CD4-positive, alpha-beta T cell (primary cell): Measurements from ENCODE around the gene NDUFV3. TPM values are rescaled to one million over a fixed set of nuclear protein-coding genes. Genes with fewer than 3 reads are reported as not detected.
"Not testable (repeated sequence)": the region's sequence is repeated elsewhere in the genome, so short reads cannot be mapped to it uniquely, and the experiment has no call there.

ENCODE experiments used
- ATAC-seq: fragments of 200-7000 bp; cut with Tn5 transposase; one replicate; pipeline ENCODE4 v1.10.0; 2022; ENCODE audit warnings: mild to moderate bottlenecking; ENCODE audit not compliant: poor library complexity
- CTCF ChIA-PET: fragments of 350-600 bp; sonication (Branson Sonifier 250); formaldehyde crosslinking; loops from one replicate; lab custom pipeline; 2021; ENCODE audit warnings: antibody characterized with exemption, inconsistent platforms; lab: Charles Lee
- POLR2A ChIA-PET: fragments of 350-600 bp; sonication (Branson Sonifier 250); formaldehyde crosslinking; loops from one replicate; lab custom pipeline; 2021; ENCODE audit warnings: antibody characterized with exemption, inconsistent platforms; lab: Charles Lee
- DNase-seq, 14 experiments: peaks; one replicate each; pipeline ENCODE4 v3.0.0-alpha.2; 2013 to 2020; ENCODE audit warnings: mixed read lengths in 2 of 14
- H3K27ac ChIP-seq, 2 donors: one replicate each; pipeline versions ENCODE4 v1.5.1 to v1.7.0; 2013; ENCODE audit warnings: low read length in 2 of 2, low read depth in 1 of 2, mild to moderate bottlenecking in 1 of 2
- H3K27me3 ChIP-seq, 2 experiments: 1 replicate in 1 of 2; 2 replicates in 1 of 2; pipeline versions ENCODE4 v1.6.1 to v1.7.0; 2013; ENCODE audit warnings: low read length in 2 of 2, control low read depth in 1 of 2, mild to moderate bottlenecking in 1 of 2, moderate library complexity in 1 of 2; ENCODE audit not compliant: insufficient read depth in 2 of 2, control insufficient read depth in 1 of 2
- H3K36me3 ChIP-seq: one replicate; pipeline ENCODE4 v1.6.1; 2013; ENCODE audit warnings: low read length, control low read depth; ENCODE audit not compliant: insufficient read depth
- H3K4me1 ChIP-seq: one replicate; pipeline ENCODE4 v1.6.1; 2013; ENCODE audit warnings: low read length, control low read depth; ENCODE audit not compliant: insufficient read depth
- H3K4me3 ChIP-seq: one replicate; pipeline ENCODE4 v1.5.1; 2013; ENCODE audit warnings: mild to moderate bottlenecking, low read length, moderate library complexity
- H3K9me3 ChIP-seq, 2 experiments: 1 replicate in 1 of 2; 2 replicates in 1 of 2; pipeline versions ENCODE4 v1.6.1 to v1.7.0; 2013; ENCODE audit warnings: low read length in 2 of 2, mild to moderate bottlenecking in 2 of 2, control low read depth in 1 of 2, moderate library complexity in 1 of 2; ENCODE audit not compliant: control insufficient read depth in 1 of 2, insufficient read depth in 1 of 2
- H3K27ac Mint-ChIP-seq: one replicate; pipeline ENCODE4 v1.8.0; 2020; ENCODE audit warnings: mixed read lengths
- H3K27me3 Mint-ChIP-seq: one replicate; pipeline ENCODE4 v1.8.0; 2021; ENCODE audit warnings: mixed read lengths
- H3K36me3 Mint-ChIP-seq: one replicate; pipeline ENCODE4 v1.8.0; 2021; ENCODE audit warnings: low read depth, mixed read lengths
- H3K4me1 Mint-ChIP-seq: one replicate; pipeline ENCODE4 v1.8.0; 2021; ENCODE audit warnings: low read depth, mixed read lengths
- H3K4me3 Mint-ChIP-seq: one replicate; pipeline ENCODE4 v1.8.0; 2020; ENCODE audit warnings: mild to moderate bottlenecking, mixed read lengths
- H3K9me3 Mint-ChIP-seq: one replicate; pipeline ENCODE4 v1.8.0; 2020; ENCODE audit warnings: mixed read lengths
- intact Hi-C, 2 experiments: fragments of 100-400 bp; cut with DNase I in 1 of 2; cut with micrococcal nuclease in 1 of 2; formaldehyde crosslinking; loops; one replicate each; pipeline versions ENCODE4 v1.15.1 to v1.9.0; 2023 to 2025; cut with DNase I, micrococcal nuclease
- total RNA-seq, 174 experiments: library from RNA in 2 of 174; stranded (reverse) in 2 of 174; gene quantifications; one replicate each; pipeline ENCODE4 v1.2.3 and lab custom pipeline; 2021 to 2026
- TF ChIP-seq, protein P1 (sequence below): fragments of 200-600 bp; IDR thresholded peaks from one replicate; pipeline ENCODE4 v1.8.0; 2022; ENCODE audit warnings: antibody characterized with exemption, mild to moderate bottlenecking

Gene NDUFV3
- total RNA-seq, 2 experiments from 2014 or later = 15.3 to 15.8 TPM

- TF ChIP-seq, protein P1, sequence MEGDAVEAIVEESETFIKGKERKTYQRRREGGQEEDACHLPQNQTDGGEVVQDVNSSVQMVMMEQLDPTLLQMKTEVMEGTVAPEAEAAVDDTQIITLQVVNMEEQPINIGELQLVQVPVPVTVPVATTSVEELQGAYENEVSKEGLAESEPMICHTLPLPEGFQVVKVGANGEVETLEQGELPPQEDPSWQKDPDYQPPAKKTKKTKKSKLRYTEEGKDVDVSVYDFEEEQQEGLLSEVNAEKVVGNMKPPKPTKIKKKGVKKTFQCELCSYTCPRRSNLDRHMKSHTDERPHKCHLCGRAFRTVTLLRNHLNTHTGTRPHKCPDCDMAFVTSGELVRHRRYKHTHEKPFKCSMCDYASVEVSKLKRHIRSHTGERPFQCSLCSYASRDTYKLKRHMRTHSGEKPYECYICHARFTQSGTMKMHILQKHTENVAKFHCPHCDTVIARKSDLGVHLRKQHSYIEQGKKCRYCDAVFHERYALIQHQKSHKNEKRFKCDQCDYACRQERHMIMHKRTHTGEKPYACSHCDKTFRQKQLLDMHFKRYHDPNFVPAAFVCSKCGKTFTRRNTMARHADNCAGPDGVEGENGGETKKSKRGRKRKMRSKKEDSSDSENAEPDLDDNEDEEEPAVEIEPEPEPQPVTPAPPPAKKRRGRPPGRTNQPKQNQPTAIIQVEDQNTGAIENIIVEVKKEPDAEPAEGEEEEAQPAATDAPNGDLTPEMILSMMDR = no peak
- CTCF ChIA-PET = no interaction called here
- Mint-ChIP-seq H3K27me3 (no peaks in the 10 kb centered on the region), H3K4me3 (no peak overlapping the region), H3K9me3 (no peaks in the 10 kb centered on the region), H3K36me3 (no peaks in the 10 kb centered on the region), H3K4me1 (no peaks in the 10 kb centered on the region), H3K27ac (no peak overlapping the region)
- no peaks in the 10 kb centered on the region for H3K27me3 ChIP-seq
- H3K4me3 ChIP-seq = no peak overlapping the region
- intact Hi-C loops = no loop called here
- H3K4me1 ChIP-seq = no peaks in the 10 kb centered on the region
- ATAC-seq = peak; percentile 60
- no peak overlapping the region for H3K27ac ChIP-seq
- H3K36me3 ChIP-seq = no peaks in the 10 kb centered on the region
- POLR2A ChIA-PET = interaction anchor here (0.7 kb wide), 1 partner anchor 347 kb away, joined by 4 read pairs; no protein-coding TSS in a partner anchor
- no peaks in the 10 kb centered on the region for H3K9me3 ChIP-seq
- DNase-seq = no peak
Measured at GRCh38 chr21:42956824-42957630, 63.9 kb downstream of the NDUFV3 start.

DNA sequence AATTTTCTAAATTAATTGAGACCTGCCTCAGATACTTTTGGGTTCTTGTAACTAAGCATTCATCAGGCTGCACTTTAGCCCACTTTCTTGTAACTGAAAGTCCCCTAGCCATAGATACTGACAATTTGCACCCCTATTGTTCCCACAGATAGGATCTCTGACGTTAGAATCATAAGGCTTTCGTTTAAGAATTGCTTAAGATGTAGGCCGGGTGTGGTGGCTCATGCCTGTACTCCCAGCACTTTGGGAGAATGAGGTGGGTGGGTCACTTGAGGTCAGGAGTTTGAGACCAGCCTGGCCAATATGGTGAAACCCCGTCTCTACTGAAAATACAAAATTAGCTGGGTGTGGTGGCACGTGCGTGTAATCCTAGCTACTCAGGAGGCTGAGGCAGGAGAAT is 65.0 kb downstream of the NDUFV3 start:
- H3K9me3 ChIP-seq, ATAC-seq, H3K36me3 Mint-ChIP-seq, H3K4me1 ChIP-seq, H3K4me3 Mint-ChIP-seq, H3K27me3 Mint-ChIP-seq, H3K27me3 ChIP-seq, CTCF ChIA-PET, H3K9me3 Mint-ChIP-seq, H3K27ac Mint-ChIP-seq, H3K4me3 ChIP-seq, POLR2A ChIA-PET, DNase-seq, H3K27ac ChIP-seq, H3K36me3 ChIP-seq, intact Hi-C loops, H3K4me1 Mint-ChIP-seq: not testable (repeated sequence)

- intact Hi-C loops = no loop called here
Measured at GRCh38 chr21:42959728-42960127, 66.6 kb downstream of the NDUFV3 start.

More at GRCh38 chr21:42959728-42960127, 66.6 kb downstream of the NDUFV3 start:
- no peaks in the 10 kb centered on the region for H3K27me3 Mint-ChIP-seq
- POLR2A ChIA-PET = no interaction called here
- no peaks in the 10 kb centered on the region for H3K36me3 ChIP-seq
- no peaks in the 10 kb centered on the region for H3K9me3 Mint-ChIP-seq
- no peaks in the 10 kb centered on the region for H3K4me1 ChIP-seq
- CTCF ChIA-PET = no interaction called here
- no peak for ATAC-seq
- H3K4me3 ChIP-seq = no peak overlapping the region
- no peaks in the 10 kb centered on the region for H3K4me1 Mint-ChIP-seq
- no peaks in the 10 kb centered on the region for H3K36me3 Mint-ChIP-seq
- no peak for DNase-seq
- no peaks in the 10 kb centered on the region for H3K27me3 ChIP-seq
- H3K27ac Mint-ChIP-seq = no peak overlapping the region
- no peak overlapping the region for H3K27ac ChIP-seq
- TF ChIP-seq, protein P1 = no peak
- no peak overlapping the region for H3K4me3 Mint-ChIP-seq
- no peaks in the 10 kb centered on the region for H3K9me3 ChIP-seq
